ENCODE results near the gene KLF17. TPM values are rescaled to one million over a fixed set of nuclear protein-coding genes. Genes with fewer than 3 reads are reported as not detected.

KLF17 gene
- total and polyA plus RNA-seq, 2 experiments from 2014 or later = not detected

DNA sequence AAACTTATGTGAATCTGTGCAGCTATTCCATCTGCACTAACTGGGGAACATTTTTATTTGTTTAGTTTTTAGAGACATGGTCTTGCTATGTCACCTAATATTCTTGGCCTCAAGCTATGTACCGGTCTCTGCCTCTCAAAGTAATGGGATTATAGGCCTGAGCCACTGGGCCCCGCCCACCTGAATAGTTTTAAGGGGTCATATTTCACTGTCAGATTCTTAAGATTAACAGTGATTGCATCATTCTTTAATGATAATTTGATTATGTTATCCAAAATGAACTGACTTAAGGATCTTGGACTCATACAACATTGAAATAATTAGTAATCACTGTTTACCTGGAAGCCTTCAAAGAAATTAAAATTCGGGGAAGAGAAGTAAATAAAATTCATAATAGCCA is 35.4 kb downstream of the KLF17 start (continued):
- TF ChIP-seq ZNF462 (CRISPR knock-in tag; IDR thresholded peaks at IDR 0.05) (no peak), REST (IDR thresholded peaks at IDR 0.05; ENCODE audit: unreplicated experiment) (no peak), CREB1 (CRISPR knock-in tag; IDR thresholded peaks at IDR 0.05; ENCODE audit: low read depth) (no peak)

DNA sequence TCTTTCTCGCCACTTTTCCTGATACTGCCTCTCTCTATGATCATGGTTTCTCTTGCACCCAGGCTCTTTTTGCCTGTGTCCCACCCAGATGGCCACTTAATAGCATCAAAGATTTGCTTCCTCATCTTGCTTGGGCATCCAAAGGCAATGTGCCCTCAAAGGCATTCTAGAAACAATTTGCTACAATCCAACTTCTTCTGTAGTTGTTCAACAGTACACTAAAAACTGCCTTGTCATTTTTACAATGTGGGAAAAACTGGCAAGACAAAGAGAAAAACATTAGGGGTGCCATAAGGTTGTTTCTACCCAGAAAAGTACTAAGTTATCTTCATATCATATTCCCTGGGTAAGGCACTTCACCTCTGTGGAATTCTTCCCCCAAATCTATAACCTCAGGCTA is 39.3 kb downstream of the KLF17 start:
- Histone ChIP-seq H3K27ac (ENCODE audit: low read depth) (no peak overlapping the region), H3K4me1 (ENCODE audit: insufficient read depth) (peaks cover 9% of the 10 kb centered on the region; the same call in 1 of the 2 replicates), H3K79me2 (replicated peaks; ENCODE audit: insufficient read depth) (no peaks in the 10 kb centered on the region), H3K4me3 (no peak overlapping the region), H2AFZ (no peak overlapping the region), H4K20me1 (replicated peaks; ENCODE audit: insufficient read depth) (no peaks in the 10 kb centered on the region), H3K9me2 (ENCODE audit: insufficient read depth) (no peaks in the 10 kb centered on the region), H3K27me3 (ENCODE audit: insufficient read depth) (no peaks in the 10 kb centered on the region), H3K4me2 (no peak overlapping the region), H3K36me3 (ENCODE audit: insufficient read depth) (no peaks in the 10 kb centered on the region), H3F3A (replicated peaks; ENCODE audit: low read depth) (no peaks in the 10 kb centered on the region)
- Mint-ChIP-seq H3K4me1 (peaks cover 11% of the 10 kb centered on the region), H3K36me3 (ENCODE audit: low read depth) (no peaks in the 10 kb centered on the region), H3K27me3 (ENCODE audit: insufficient read depth, low read depth, poor library complexity) (no peaks in the 10 kb centered on the region), H3K4me3 (no peak overlapping the region), H3K9me3 (peaks cover 12% of the 10 kb centered on the region; the same call in 1 of the 3 replicates), H3K27ac (no peak overlapping the region)
- DNase-seq (ENCODE audit: low spot score) (no peak), ATAC-seq (no peak)
- TF ChIP-seq, protein P1, sequence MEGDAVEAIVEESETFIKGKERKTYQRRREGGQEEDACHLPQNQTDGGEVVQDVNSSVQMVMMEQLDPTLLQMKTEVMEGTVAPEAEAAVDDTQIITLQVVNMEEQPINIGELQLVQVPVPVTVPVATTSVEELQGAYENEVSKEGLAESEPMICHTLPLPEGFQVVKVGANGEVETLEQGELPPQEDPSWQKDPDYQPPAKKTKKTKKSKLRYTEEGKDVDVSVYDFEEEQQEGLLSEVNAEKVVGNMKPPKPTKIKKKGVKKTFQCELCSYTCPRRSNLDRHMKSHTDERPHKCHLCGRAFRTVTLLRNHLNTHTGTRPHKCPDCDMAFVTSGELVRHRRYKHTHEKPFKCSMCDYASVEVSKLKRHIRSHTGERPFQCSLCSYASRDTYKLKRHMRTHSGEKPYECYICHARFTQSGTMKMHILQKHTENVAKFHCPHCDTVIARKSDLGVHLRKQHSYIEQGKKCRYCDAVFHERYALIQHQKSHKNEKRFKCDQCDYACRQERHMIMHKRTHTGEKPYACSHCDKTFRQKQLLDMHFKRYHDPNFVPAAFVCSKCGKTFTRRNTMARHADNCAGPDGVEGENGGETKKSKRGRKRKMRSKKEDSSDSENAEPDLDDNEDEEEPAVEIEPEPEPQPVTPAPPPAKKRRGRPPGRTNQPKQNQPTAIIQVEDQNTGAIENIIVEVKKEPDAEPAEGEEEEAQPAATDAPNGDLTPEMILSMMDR (conservative IDR thresholded peaks at IDR 0.05; ENCODE audit: low read depth in 2 of 2) = no peak
- TF ChIP-seq ZNF331 (CRISPR knock-in tag; IDR thresholded peaks at IDR 0.05; ENCODE audit: low read depth) = no peak
- no peak for TF ChIP-seq POLR2AphosphoS5 (IDR thresholded peaks at IDR 0.05; ENCODE audit: low read depth)
- TF ChIP-seq, protein P2, sequence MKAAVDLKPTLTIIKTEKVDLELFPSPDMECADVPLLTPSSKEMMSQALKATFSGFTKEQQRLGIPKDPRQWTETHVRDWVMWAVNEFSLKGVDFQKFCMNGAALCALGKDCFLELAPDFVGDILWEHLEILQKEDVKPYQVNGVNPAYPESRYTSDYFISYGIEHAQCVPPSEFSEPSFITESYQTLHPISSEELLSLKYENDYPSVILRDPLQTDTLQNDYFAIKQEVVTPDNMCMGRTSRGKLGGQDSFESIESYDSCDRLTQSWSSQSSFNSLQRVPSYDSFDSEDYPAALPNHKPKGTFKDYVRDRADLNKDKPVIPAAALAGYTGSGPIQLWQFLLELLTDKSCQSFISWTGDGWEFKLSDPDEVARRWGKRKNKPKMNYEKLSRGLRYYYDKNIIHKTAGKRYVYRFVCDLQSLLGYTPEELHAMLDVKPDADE (IDR thresholded peaks at IDR 0.05) = no peak
- no peak for TF ChIP-seq CREB1 (CRISPR knock-in tag; IDR thresholded peaks at IDR 0.05; ENCODE audit: low read depth)

Data from GM23338 (cell line).